K562 (cell line): Measurements from ENCODE around the gene EIF1AY.

ENCODE experiments used
- BCL6 ChIP-seq: fragments of 250-450 bp; sonication (Bioruptor Pico); IDR thresholded peaks from 2 replicates; pipeline ENCODE4 v1.4.0; 2020
- EP300 ChIP-seq: IDR thresholded peaks from 2 replicates; pipeline ENCODE4 v1.6.1; 2012; ENCODE audit warnings: low read length, improper control_type of control experiment
- MLLT1 ChIP-seq, 2 experiments: fragments of 450-650 bp; IDR thresholded peaks; 2 replicates each; pipeline ENCODE4 v1.6.1; 2016
- PCBP1 ChIP-seq: fragments of 200-400 bp; formaldehyde crosslinking; IDR thresholded peaks from 2 replicates; pipeline ENCODE4 v1.6.1; 2018; ENCODE audit warnings: mild to moderate bottlenecking, low read depth, low read length; ENCODE audit not compliant: poor library complexity, severe bottlenecking
- RNF219 ChIP-seq: fragments of 250-450 bp; sonication (Bioruptor Pico); IDR thresholded peaks from 2 replicates; pipeline ENCODE4 v1.5.0; 2022; ENCODE audit warnings: mild to moderate bottlenecking
- TCF3 ChIP-seq: sonication (generic); formaldehyde crosslinking; IDR thresholded peaks from 2 replicates; pipeline ENCODE4 v1.4.0; 2020; ENCODE audit warnings: mild to moderate bottlenecking, missing genetic modification reagents
- TFAM ChIP-seq: fragments of 250-450 bp; sonication (Bioruptor Pico); conservative IDR thresholded peaks from 2 replicates; pipeline ENCODE4 v1.5.0; 2021; ENCODE audit warnings: mild to moderate bottlenecking, moderate library complexity
- YY1 ChIP-seq, 3 experiments: IDR thresholded peaks; 2 replicates each; pipeline ENCODE4 v1.6.1; 2011; ENCODE audit warnings: low read length in 2 of 3, mild to moderate bottlenecking in 2 of 3, moderate library complexity in 2 of 3, borderline replicate concordance in 1 of 3, control low read depth in 1 of 3, low read depth in 1 of 3; ENCODE audit not compliant: insufficient read depth in 3 of 3, insufficient replicate concordance in 2 of 3, control insufficient read depth in 1 of 3, insufficient read length in 1 of 3; ENCODE audit errors: extremely low read depth in 1 of 3
- ZBTB17 ChIP-seq: fragments of 450-650 bp; formaldehyde crosslinking; IDR thresholded peaks from 2 replicates; pipeline ENCODE4 v1.4.0; 2020; ENCODE audit warnings: mild to moderate bottlenecking
- TF ChIP-seq, protein P1 (sequence below), 3 experiments: IDR thresholded peaks in 2 of 3; conservative IDR thresholded peaks in 1 of 3; 2 replicates each; pipeline ENCODE4 v1.5.1; 2011 to 2012; ENCODE audit warnings: low read length in 3 of 3, mild to moderate bottlenecking in 3 of 3, control low read depth in 2 of 3, improper control_type of control experiment in 1 of 3, inconsistent platforms in 1 of 3, low read depth in 1 of 3, mixed read lengths in 1 of 3, moderate library complexity in 1 of 3; ENCODE audit not compliant: insufficient read depth in 2 of 3

DNA sequence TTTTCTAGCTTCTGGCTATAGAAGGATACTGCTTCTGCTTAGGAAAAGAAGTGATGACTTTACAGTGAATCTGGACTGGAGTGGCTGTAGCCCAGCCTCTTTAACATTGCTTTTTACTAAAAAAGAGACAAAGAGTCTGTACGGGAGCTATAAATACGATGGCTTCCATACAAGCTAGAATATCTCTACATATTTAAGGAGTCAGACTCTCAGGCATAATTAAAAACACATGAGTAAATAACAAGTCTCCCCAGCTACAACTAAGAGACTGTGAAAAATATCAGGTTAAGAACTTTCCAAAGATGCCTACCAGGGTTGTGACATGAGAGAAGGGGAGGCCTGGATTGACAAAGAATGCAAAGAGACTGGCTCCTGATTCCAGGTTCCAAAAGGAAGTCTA is 19.8 kb upstream of the EIF1AY start:
- TF ChIP-seq TCF3 (CRISPR knock-in tag) (no peak), YY1 (IDR thresholded peaks at IDR 0.05; ENCODE audit: borderline replicate concordance in 1 of 3, control insufficient read depth in 1 of 3, extremely low read depth in 1 of 3, insufficient read depth in 3 of 3, insufficient read length in 1 of 3, insufficient replicate concordance in 2 of 3, low read depth in 1 of 3, low read length in 2 of 3) (no peak), RNF219 (CRISPR knock-in tag) (no peak), PCBP1 (no peak), ZBTB17 (CRISPR knock-in tag) (no peak), MLLT1 (IDR thresholded peaks at IDR 0.05) (no peak), TFAM (CRISPR knock-in tag) (no peak), BCL6 (CRISPR knock-in tag) (no peak), EP300 (no peak)
- TF ChIP-seq, protein P1, sequence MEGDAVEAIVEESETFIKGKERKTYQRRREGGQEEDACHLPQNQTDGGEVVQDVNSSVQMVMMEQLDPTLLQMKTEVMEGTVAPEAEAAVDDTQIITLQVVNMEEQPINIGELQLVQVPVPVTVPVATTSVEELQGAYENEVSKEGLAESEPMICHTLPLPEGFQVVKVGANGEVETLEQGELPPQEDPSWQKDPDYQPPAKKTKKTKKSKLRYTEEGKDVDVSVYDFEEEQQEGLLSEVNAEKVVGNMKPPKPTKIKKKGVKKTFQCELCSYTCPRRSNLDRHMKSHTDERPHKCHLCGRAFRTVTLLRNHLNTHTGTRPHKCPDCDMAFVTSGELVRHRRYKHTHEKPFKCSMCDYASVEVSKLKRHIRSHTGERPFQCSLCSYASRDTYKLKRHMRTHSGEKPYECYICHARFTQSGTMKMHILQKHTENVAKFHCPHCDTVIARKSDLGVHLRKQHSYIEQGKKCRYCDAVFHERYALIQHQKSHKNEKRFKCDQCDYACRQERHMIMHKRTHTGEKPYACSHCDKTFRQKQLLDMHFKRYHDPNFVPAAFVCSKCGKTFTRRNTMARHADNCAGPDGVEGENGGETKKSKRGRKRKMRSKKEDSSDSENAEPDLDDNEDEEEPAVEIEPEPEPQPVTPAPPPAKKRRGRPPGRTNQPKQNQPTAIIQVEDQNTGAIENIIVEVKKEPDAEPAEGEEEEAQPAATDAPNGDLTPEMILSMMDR (IDR thresholded peaks at IDR 0.05 in 2 of 3, conservative IDR thresholded peaks at IDR 0.05 in 1 of 3; ENCODE audit: insufficient read depth in 2 of 3, low read depth in 1 of 3, low read length in 3 of 3) = no peak
